ENCODE measurements around the gene PRAMEF13.
"Not testable (repeated sequence)": the region's sequence is repeated elsewhere in the genome, so short reads cannot be mapped to it uniquely, and the experiment has no call there.

Gene PRAMEF13

DNA sequence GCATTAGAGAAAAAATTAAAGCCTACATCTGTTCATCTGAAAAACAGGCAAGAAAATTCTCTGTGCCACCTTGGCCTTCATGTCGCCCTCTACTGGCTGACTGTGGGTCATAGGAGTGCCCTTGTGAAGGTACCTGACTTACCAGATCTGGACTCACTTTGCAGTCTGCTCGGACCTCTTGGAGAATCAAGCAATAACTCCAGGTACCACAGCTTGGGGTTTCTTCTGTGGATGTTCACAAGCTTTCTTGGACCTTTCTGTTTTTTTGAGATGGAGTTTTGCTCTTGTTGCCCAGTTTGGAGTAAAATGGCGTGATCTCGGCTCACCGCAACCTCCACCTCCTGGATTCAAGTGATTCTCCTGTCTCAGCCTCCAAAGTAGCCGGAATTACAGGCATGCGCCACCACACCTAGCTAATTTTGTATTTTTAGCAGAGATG, 27.2 kb upstream of the PRAMEF13 start:
- Histone ChIP-seq H3K4me3 (ENCODE audit: low read depth, low read length) (no peak overlapping the region), H3K27me3 (ENCODE audit: insufficient read depth, low read depth, severe bottlenecking) (peaks cover 39% of the 10 kb centered on the region), H3K9me3 (ENCODE audit: severe bottlenecking) (peaks cover 8% of the 10 kb centered on the region), H3K27ac (no peak overlapping the region), H3K36me3 (no peaks in the 10 kb centered on the region)
- peak; percentile 22 for DNase-seq
- TF ChIP-seq, protein P1, sequence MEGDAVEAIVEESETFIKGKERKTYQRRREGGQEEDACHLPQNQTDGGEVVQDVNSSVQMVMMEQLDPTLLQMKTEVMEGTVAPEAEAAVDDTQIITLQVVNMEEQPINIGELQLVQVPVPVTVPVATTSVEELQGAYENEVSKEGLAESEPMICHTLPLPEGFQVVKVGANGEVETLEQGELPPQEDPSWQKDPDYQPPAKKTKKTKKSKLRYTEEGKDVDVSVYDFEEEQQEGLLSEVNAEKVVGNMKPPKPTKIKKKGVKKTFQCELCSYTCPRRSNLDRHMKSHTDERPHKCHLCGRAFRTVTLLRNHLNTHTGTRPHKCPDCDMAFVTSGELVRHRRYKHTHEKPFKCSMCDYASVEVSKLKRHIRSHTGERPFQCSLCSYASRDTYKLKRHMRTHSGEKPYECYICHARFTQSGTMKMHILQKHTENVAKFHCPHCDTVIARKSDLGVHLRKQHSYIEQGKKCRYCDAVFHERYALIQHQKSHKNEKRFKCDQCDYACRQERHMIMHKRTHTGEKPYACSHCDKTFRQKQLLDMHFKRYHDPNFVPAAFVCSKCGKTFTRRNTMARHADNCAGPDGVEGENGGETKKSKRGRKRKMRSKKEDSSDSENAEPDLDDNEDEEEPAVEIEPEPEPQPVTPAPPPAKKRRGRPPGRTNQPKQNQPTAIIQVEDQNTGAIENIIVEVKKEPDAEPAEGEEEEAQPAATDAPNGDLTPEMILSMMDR (IDR thresholded peaks at IDR 0.05; ENCODE audit: low read depth, low read length), result peak; percentile 70

DNA sequence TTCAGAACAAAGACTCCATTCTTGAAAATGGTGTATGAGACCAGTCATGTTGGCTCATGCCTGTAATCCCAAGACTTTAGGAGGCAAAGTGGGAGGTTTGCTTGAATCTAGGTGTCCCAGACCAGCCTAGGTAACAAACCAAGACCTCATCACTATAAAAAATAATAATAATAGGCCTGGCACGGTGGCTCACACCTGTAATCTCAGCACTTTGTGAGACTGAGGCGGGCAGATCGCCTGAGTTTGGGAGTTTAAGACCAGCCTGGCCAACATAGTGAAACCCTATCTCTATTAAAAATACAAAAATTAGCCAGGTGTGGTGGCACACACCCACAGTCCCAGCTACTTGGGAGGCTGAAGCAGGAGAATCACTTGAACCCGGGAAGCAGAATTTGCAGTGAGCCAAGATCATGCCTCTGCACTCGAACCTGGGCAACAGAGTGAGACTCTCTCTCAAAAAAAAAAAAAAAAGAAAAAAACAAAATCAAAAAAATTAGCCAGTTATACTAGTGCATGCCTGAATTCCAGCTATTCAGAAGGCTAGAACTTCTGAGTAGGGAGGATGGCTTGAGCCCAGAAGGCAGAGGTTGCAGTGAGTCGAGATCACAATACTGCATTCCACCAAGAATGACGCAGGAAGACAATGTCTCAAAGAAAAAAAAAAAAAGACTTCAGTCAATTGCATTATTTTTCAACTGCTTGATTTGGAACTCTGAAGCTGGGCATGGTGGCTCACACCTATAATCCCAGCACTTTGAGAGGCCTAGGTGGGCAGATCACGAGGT, 26.3 kb upstream of the PRAMEF13 start:
- not testable (repeated sequence) for DNase-seq; H3K9me3 ChIP-seq (ENCODE audit: severe bottlenecking)

DNA sequence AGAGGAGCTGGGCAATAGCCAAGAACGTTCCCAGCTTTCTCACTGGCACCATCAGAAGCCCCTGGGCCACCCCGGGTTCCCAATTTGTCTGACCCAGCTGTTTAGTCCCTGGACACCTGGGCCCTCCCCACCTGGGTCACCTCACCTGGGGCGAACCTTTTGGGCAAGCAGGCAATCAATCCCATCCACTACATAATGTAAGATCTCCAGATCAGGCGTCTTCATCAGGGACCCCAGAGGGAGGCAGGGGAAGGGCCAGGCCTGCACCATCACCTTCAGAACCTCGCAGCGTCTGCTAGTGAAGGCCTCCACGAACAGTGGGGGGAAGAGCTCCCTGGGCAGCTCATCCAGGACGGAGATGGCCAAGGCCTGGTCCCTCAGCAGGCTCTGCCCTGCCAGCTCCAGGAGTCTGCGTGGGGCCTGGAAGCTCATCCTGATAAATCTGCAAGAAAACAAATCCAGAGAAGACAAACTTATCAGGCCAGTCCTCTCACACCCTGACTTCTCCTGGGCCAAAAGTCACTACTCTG, 24.5 kb upstream of the PRAMEF13 start, which contains the start of gene PRAMEF18:
Gene PRAMEF18 (minus strand): TSS at position 480 of the 530 bp plus-strand sequence. CDS start 48 bp downstream, at position 432.
- not testable (repeated sequence) for H3K27ac ChIP-seq; DNase-seq; H3K36me3 ChIP-seq; H3K4me3 ChIP-seq (ENCODE audit: low read depth, low read length); H3K9me3 ChIP-seq (ENCODE audit: severe bottlenecking)
- peaks cover 22% of the 10 kb centered on the region for H3K27me3 ChIP-seq (ENCODE audit: insufficient read depth, low read depth, severe bottlenecking)

More for the DNA sequence above, 26.3 kb upstream of the PRAMEF13 start:
- H3K36me3 ChIP-seq; H3K4me3 ChIP-seq (ENCODE audit: low read depth, low read length); H3K27ac ChIP-seq: not testable (repeated sequence)
- H3K27me3 ChIP-seq (ENCODE audit: insufficient read depth, low read depth, severe bottlenecking), result peaks cover 30% of the 10 kb centered on the region

DNA sequence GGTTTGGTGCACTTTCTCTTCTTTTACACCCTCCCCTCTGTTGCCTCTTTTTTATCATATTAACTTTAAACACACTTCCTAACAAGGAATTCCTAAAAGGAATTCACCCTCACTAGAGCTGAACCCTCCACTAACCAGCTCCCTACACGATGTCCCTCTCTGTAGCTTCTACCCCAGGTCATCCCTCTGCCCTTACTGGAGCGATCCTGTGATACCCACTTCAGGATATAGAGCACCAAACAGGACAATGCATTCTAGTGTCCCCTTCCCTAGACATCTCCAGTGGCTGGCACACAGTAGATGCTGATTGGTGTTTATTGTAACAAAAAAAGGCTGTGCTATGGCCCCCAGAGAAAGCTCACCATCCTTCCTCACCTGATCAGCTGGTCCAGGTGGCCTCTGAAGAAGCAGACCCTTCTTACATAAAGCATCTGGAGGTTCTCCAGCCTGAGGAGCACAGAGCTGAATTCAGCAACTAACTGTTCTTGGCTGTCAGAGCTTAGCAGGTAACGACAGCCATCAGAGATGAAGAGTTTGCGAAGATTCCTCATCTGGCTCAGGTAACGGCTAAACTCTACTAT, 23.4 kb upstream of the PRAMEF13 start:
- Histone ChIP-seq H3K4me3 (ENCODE audit: low read depth, low read length) (no peak overlapping the region), H3K27me3 (ENCODE audit: insufficient read depth, low read depth, severe bottlenecking) (peaks cover 15% of the 10 kb centered on the region), H3K9me3 (ENCODE audit: severe bottlenecking) (no peaks in the 10 kb centered on the region), H3K36me3 (no peaks in the 10 kb centered on the region), H3K27ac (no peak overlapping the region)
- DNase-seq, result no peak
- TF ChIP-seq, protein P1 (IDR thresholded peaks at IDR 0.05; ENCODE audit: low read depth, low read length), result no peak

DNA sequence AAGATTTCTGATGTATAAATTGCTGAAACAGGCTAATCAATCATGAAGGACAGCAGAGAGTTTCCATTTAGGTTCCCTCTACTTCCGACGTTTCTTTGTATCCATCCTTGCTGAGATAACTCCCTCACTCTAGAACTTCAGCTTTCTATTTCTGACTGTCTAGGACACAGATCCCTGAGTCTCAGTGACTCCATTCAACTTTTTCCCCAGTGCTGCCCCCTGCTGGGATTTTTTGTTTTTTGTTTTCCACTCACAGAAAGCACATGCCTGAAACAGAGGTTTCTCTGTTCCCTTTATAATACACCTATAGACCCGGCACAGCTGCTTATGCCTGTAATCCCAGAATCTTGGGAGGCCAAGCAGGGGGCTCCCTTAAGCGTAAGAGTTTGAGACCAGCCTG, 21.6 kb upstream of the PRAMEF13 start:
- H3K27ac ChIP-seq; H3K36me3 ChIP-seq; H3K27me3 ChIP-seq (ENCODE audit: insufficient read depth, low read depth, severe bottlenecking); H3K4me3 ChIP-seq (ENCODE audit: low read depth, low read length); H3K9me3 ChIP-seq (ENCODE audit: severe bottlenecking); DNase-seq: not testable (repeated sequence)

DNA sequence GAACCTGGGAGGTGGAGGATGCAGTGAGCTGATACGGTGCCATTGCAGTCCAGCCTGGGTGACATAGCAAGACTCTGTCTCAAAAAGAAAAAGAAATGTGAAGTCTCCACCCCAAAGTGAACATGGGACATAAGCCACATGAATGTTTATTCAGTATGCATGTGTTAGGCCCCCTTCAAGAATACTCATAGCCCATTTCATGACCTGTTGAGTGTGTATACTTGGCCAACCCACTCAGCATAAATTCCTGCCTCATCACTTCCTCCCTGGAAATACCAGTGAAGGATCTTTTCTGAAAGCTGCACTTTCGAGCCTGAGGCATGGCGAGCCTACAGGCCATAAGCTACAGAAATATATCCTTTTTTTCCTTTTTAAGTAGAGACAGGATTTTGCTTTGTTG, 18.0 kb upstream of the PRAMEF13 start:
- not testable (repeated sequence) for H3K9me3 ChIP-seq (ENCODE audit: severe bottlenecking); H3K4me3 ChIP-seq (ENCODE audit: low read depth, low read length); H3K36me3 ChIP-seq; H3K27ac ChIP-seq; H3K27me3 ChIP-seq (ENCODE audit: insufficient read depth, low read depth, severe bottlenecking); DNase-seq

DNA sequence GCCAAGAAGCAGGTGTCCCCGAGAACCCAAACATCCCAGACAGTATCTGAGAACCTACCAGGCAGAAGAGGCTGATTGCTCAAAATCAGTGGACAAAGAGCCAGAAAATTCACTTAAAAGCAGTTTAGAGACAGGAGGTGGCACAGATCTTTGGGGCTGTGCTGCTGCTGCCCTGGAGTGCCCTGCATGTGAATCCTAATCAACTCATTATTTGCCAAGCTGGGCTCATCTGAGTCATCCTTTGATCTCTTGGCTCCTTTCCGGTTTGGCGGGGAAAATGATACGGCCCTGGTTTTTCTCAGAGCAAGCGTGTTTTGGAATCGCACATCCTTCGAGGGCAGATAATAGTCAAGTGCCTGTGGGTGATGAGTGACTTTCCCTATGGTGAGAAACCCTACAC, 15.4 kb upstream of the PRAMEF13 start:
- not testable (repeated sequence) for H3K27me3 ChIP-seq (ENCODE audit: insufficient read depth, low read depth, severe bottlenecking); H3K36me3 ChIP-seq; H3K4me3 ChIP-seq (ENCODE audit: low read depth, low read length); H3K9me3 ChIP-seq (ENCODE audit: severe bottlenecking); DNase-seq; H3K27ac ChIP-seq

DNA sequence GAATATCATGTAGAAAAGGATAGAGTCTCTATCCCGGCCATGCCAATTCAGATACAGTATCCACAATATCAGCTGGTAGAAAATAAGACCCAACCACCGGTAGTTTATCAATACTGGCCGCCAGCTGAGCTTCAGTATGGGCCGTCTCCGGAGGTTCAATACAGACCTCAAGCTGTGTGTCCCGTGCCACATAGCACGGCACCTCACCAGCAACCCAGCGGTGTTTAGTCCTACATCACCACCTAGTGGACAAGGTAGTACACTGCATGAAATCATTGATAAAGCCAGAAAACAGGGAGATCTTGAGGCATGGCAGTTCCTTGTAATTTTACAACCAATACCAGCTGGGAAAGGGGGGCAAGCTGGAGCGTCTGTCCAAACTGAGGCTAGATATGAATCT, 7.5 kb upstream of the PRAMEF13 start:
- H3K27me3 ChIP-seq (ENCODE audit: insufficient read depth, low read depth, severe bottlenecking); H3K36me3 ChIP-seq; H3K27ac ChIP-seq; DNase-seq; H3K4me3 ChIP-seq (ENCODE audit: low read depth, low read length); H3K9me3 ChIP-seq (ENCODE audit: severe bottlenecking): not testable (repeated sequence)

DNA sequence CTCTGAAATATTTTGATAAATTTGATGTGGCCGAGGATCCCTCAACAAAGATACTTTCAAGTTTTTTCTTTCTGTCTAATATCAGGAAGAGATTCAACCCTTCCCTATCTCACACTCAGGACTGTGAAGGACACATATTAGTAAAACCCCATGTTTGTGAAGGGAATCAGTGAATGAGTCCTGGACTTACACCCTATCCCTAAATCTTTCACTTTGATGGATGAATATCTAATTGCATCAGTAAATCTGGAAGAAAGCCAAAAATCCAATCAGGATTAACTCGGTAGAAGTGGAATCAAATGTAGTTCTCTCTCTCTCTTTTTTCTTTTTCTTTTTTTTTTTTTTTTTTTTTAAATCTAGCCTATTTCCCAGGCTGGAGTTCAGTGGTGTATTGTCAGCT, 29.7 kb downstream of the PRAMEF13 start, which contains the start of gene PRAMEF9:
Gene PRAMEF9 (plus strand): TSS at position 301 of the 400 bp plus-strand sequence. CDS start 3,433 bp downstream, outside the sequence.
- not testable (repeated sequence) for H3K9me3 ChIP-seq (ENCODE audit: severe bottlenecking); DNase-seq; H3K4me3 ChIP-seq (ENCODE audit: low read depth, low read length); H3K27ac ChIP-seq; H3K36me3 ChIP-seq; H3K27me3 ChIP-seq (ENCODE audit: insufficient read depth, low read depth, severe bottlenecking)

DNA sequence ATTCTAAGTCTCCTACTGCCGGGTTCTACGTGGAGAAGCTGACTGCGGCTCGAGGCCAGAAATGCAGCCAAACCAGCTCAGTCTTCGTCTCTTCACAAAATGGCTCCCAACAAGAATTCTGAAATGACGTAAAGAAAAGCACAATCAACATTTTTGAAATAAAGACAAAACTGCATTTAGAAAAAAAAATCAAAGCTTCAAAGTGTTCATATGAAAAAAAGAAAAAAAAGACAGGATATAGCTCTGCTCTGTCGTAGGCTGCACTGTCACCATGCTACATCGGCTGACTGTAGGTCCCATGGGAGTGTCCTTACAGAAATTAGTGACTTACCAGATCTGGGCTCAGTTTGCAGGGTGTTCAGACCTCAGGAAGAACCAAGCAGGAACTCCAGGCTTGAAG, 35.7 kb downstream of the PRAMEF13 start, which contains the start of gene HNRNPCL4:
Gene HNRNPCL4 (minus strand): TSS at position 101 of the 400 bp plus-strand sequence. CDS start 164 bp downstream, outside the sequence.
- H3K4me3 ChIP-seq (ENCODE audit: low read depth, low read length); DNase-seq; H3K9me3 ChIP-seq (ENCODE audit: severe bottlenecking); H3K27me3 ChIP-seq (ENCODE audit: insufficient read depth, low read depth, severe bottlenecking); H3K36me3 ChIP-seq; H3K27ac ChIP-seq: not testable (repeated sequence)

DNA sequence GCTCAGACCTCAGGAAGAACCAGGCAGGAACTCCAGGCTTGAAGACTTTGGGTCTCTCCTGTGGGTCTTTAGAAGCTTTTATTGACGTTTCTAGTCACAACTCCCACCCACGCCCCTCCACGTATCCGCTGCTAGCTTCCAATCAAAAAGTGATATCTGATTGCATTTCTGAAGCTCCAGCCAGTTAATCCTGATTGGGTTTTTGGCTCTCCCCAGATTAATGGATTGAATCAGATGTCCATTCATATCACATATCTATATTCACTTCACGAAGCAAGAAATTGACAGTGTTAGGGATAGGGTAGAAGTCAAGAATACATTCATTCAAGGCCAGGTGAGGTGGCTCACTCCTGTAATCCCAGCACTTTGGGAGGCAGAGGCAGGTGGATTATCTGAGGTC, 45.3 kb downstream of the PRAMEF13 start, which contains the start of gene PRAMEF26:
Gene PRAMEF26 (minus strand): TSS at position 101 of the 400 bp plus-strand sequence. CDS start 2,914 bp downstream, outside the sequence.
- DNase-seq; H3K4me3 ChIP-seq (ENCODE audit: low read depth, low read length); H3K36me3 ChIP-seq; H3K27me3 ChIP-seq (ENCODE audit: insufficient read depth, low read depth, severe bottlenecking); H3K9me3 ChIP-seq (ENCODE audit: severe bottlenecking); H3K27ac ChIP-seq: not testable (repeated sequence)

All from WERI-Rb-1 (cell line).